ENCODE data around the gene OR5M10. TPM values are rescaled to one million over a fixed set of nuclear protein-coding genes. Genes with fewer than 3 reads are reported as not detected.

Gene OR5M10
- total RNA-seq, 4 donors from 2014 or later, result not detected

GRCh38 chr11:56533054-56533740, 44.3 kb downstream of the OR5M10 start:
- H3K9me3 ChIP-seq, result no peaks in the 10 kb centered on the region
- no peaks in the 10 kb centered on the region for H3K36me3 ChIP-seq
- H3K27me3 ChIP-seq, result no peaks in the 10 kb centered on the region
- WGBS, 2 donors, result 73 to 79% methylated on average over 3 of the region's 3 CpGs
- H3K4me1 ChIP-seq, result no peaks in the 10 kb centered on the region
- no peak overlapping the region for H3K4me3 ChIP-seq (replicated peaks in 1 of 3)
- DNase-seq, result no peak
- intact Hi-C loops (cut with DNase I), result no loop called here
- H3K27ac ChIP-seq, result no peak overlapping the region
- TF ChIP-seq POLR2A (IDR thresholded peaks at IDR 0.05), result no peak
- TF ChIP-seq CTCF (IDR thresholded peaks at IDR 0.05), result no peak

- H3K4me3 ChIP-seq (replicated peaks in 1 of 3), result no peak overlapping the region
- intact Hi-C loops (cut with DNase I), result no loop called here
- DNase-seq, result no peak
- no peak for TF ChIP-seq POLR2A (IDR thresholded peaks at IDR 0.05)
- no peak for TF ChIP-seq CTCF (IDR thresholded peaks at IDR 0.05)
- H3K36me3 ChIP-seq, result no peaks in the 10 kb centered on the region
- H3K9me3 ChIP-seq, result no peaks in the 10 kb centered on the region
- H3K27ac ChIP-seq, result no peak overlapping the region
- WGBS, 2 donors, result 82 to 85% methylated on average over 2 of the region's 2 CpGs
- H3K4me1 ChIP-seq, result no peaks in the 10 kb centered on the region
- H3K27me3 ChIP-seq, result no peaks in the 10 kb centered on the region
Observed at GRCh38 chr11:56531856-56532255, 45.7 kb downstream of the OR5M10 start.

Other genes starting within 250 kb of the OR5M10 start
- not detected for gene OR8K1, start 231.7 kb downstream of the OR5M10 start, total RNA-seq
- not detected for gene OR8J1, start 223.4 kb downstream of the OR5M10 start, total RNA-seq
- gene OR8U1, start 202.1 kb downstream of the OR5M10 start, total RNA-seq, result not detected
- not detected for gene OR5AL1, start 165.0 kb downstream of the OR5M10 start, total RNA-seq
- not detected for gene OR5M3, start 104.4 kb downstream of the OR5M10 start, total RNA-seq
- not detected for gene OR5M8, start 86.4 kb downstream of the OR5M10 start, total RNA-seq
- not detected for gene OR5M11, start 34.5 kb downstream of the OR5M10 start, total RNA-seq
- not detected for gene OR5M1, start 37.2 kb upstream of the OR5M10 start, total RNA-seq
- not detected for gene OR5AP2, start 64.7 kb upstream of the OR5M10 start, total RNA-seq
- not detected for gene OR5AR1, start 86.0 kb upstream of the OR5M10 start, total RNA-seq
- gene OR9G1, start 121.4 kb upstream of the OR5M10 start, total RNA-seq, result not detected
- gene OR9G4, start 171.0 kb upstream of the OR5M10 start, total RNA-seq, result not detected

Data from thyroid gland (tissue), 4 donors.